ENCODE measurements around the gene RNF222. TPM values are rescaled to one million over a fixed set of nuclear protein-coding genes. Genes with fewer than 3 reads are reported as not detected.

Gene RNF222
- polyA plus RNA-seq, 1 experiment, result not detected

- no peak for DNase-seq (ENCODE audit: low read depth)
- TF ChIP-seq CTCF (IDR thresholded peaks at IDR 0.05; ENCODE audit: insufficient read depth, low read depth, low read length), result no peak
- ChIA-PET CTCF (interaction anchor here (1.2 to 1.7 kb wide), 2 partner anchors 12 to 14 kb away, joined by 4 to 8 read pairs; no protein-coding TSS in a partner anchor), POLR2A (no interaction called here)
- Histone ChIP-seq H3K4me3 (ENCODE audit: low read depth, low read length) (no peak overlapping the region), H3K36me3 (ENCODE audit: control insufficient read depth, insufficient read depth, low read length) (peaks cover 2% of the 10 kb centered on the region), H3K27me3 (ENCODE audit: control insufficient read depth, insufficient read depth, low read length) (no peaks in the 10 kb centered on the region)
These were observed 27.7 kb downstream of the RNF222 start for GRCh38 chr17:8369944-8370343.

- DNase-seq (ENCODE audit: low read depth), result no peak
- H3K4me3 ChIP-seq (ENCODE audit: low read depth, low read length), result no peak overlapping the region
- TF ChIP-seq CTCF (IDR thresholded peaks at IDR 0.05; ENCODE audit: insufficient read depth, low read depth, low read length), result no peak
- ChIA-PET POLR2A (no interaction called here), CTCF (interaction anchor here (1.7 kb wide), 1 partner anchor 14 kb away, joined by 8 read pairs; no protein-coding TSS in a partner anchor)
- H3K27me3 ChIP-seq (ENCODE audit: control insufficient read depth, insufficient read depth, low read length), result no peaks in the 10 kb centered on the region
- peaks cover 2% of the 10 kb centered on the region for H3K36me3 ChIP-seq (ENCODE audit: control insufficient read depth, insufficient read depth, low read length)
These were observed 29.4 kb downstream of the RNF222 start for GRCh38 chr17:8368193-8368592.

- CTCF ChIA-PET, result no interaction called here
These were observed 31.4 kb downstream of the RNF222 start for GRCh38 chr17:8366231-8366630.

GRCh38 chr17:8365143-8365542, 32.5 kb downstream of the RNF222 start:
- DNase-seq (ENCODE audit: low read depth), result no peak
- Histone ChIP-seq H3K27me3 (ENCODE audit: control insufficient read depth, insufficient read depth, low read length) (no peaks in the 10 kb centered on the region), H3K36me3 (ENCODE audit: control insufficient read depth, insufficient read depth, low read length) (peaks cover 2% of the 10 kb centered on the region), H3K4me3 (ENCODE audit: low read depth, low read length) (no peak overlapping the region)
- CTCF ChIA-PET, result interaction anchor here (0.6 kb wide), 1 partner anchor 402 kb away, joined by 3 read pairs; no protein-coding TSS in a partner anchor
- no peak for TF ChIP-seq CTCF (IDR thresholded peaks at IDR 0.05; ENCODE audit: insufficient read depth, low read depth, low read length)
- POLR2A ChIA-PET, result interaction anchor here (0.6 kb wide), 1 partner anchor 12 kb away, joined by 3 read pairs; no protein-coding TSS in a partner anchor

More at GRCh38 chr17:8366231-8366630, 31.4 kb downstream of the RNF222 start:
- DNase-seq (ENCODE audit: low read depth), result no peak
- POLR2A ChIA-PET, result no interaction called here
- peaks cover 2% of the 10 kb centered on the region for H3K36me3 ChIP-seq (ENCODE audit: control insufficient read depth, insufficient read depth, low read length)
- no peak for TF ChIP-seq CTCF (IDR thresholded peaks at IDR 0.05; ENCODE audit: insufficient read depth, low read depth, low read length)
- no peaks in the 10 kb centered on the region for H3K27me3 ChIP-seq (ENCODE audit: control insufficient read depth, insufficient read depth, low read length)
- no peak overlapping the region for H3K4me3 ChIP-seq (ENCODE audit: low read depth, low read length)

GRCh38 chr17:8362651-8363332, 34.8 kb downstream of the RNF222 start:
- POLR2A ChIA-PET, result no interaction called here
- no peak for DNase-seq (ENCODE audit: low read depth)
- Histone ChIP-seq H3K4me3 (ENCODE audit: low read depth, low read length) (no peak overlapping the region), H3K36me3 (ENCODE audit: control insufficient read depth, insufficient read depth, low read length) (no peaks in the 10 kb centered on the region), H3K27me3 (ENCODE audit: control insufficient read depth, insufficient read depth, low read length) (no peaks in the 10 kb centered on the region)
- TF ChIP-seq CTCF (IDR thresholded peaks at IDR 0.05; ENCODE audit: insufficient read depth, low read depth, low read length), result no peak
- CTCF ChIA-PET, result interaction anchor here (0.5 to 1.5 kb wide), 3 partner anchors 14 to 747 kb away, joined by 3 to 6 read pairs (median 4); partner anchors contain the start of genes KRABD2 and SLC25A35

Data from BJ (cell line).